Nephron (organoid): Measurements from ENCODE around the gene SEMA3C.
A peak's percentile ranks its signal among the peaks of the same experiment; 100 is the strongest.

Experiments used
- H3K27ac Mint-ChIP-seq, 3 experiments: 2 replicates each; pipeline ENCODE4 v1.8.0; 2020; ENCODE audit warnings: mixed read lengths in 3 of 3, mild to moderate bottlenecking in 2 of 3, moderate library complexity in 1 of 3
- H3K27me3 Mint-ChIP-seq: 2 replicates; pipeline ENCODE4 v1.8.0; 2021; ENCODE audit warnings: low read depth, mild to moderate bottlenecking, moderate library complexity, mixed read lengths
- H3K36me3 Mint-ChIP-seq: 2 replicates; pipeline ENCODE4 v1.8.0; 2020; ENCODE audit warnings: low read depth, mixed read lengths
- H3K4me1 Mint-ChIP-seq: 2 replicates; pipeline ENCODE4 v1.8.0; 2020; ENCODE audit warnings: mixed read lengths
- H3K4me3 Mint-ChIP-seq, 3 experiments: 2 replicates each; pipeline ENCODE4 v1.8.0; 2020; ENCODE audit warnings: mild to moderate bottlenecking in 3 of 3, mixed read lengths in 3 of 3, moderate library complexity in 2 of 3
- H3K9me3 Mint-ChIP-seq: 2 replicates; pipeline ENCODE4 v1.8.0; 2020; ENCODE audit warnings: mixed read lengths
- TF ChIP-seq, protein P1 (sequence below), 3 experiments: fragments of 200-600 bp; sonication (generic); IDR thresholded peaks; one replicate each; pipeline ENCODE4 v1.5.0; 2021; ENCODE audit warnings: antibody characterized with exemption in 3 of 3; ENCODE audit not compliant: unreplicated experiment in 3 of 3

The SEMA3C gene

DNA sequence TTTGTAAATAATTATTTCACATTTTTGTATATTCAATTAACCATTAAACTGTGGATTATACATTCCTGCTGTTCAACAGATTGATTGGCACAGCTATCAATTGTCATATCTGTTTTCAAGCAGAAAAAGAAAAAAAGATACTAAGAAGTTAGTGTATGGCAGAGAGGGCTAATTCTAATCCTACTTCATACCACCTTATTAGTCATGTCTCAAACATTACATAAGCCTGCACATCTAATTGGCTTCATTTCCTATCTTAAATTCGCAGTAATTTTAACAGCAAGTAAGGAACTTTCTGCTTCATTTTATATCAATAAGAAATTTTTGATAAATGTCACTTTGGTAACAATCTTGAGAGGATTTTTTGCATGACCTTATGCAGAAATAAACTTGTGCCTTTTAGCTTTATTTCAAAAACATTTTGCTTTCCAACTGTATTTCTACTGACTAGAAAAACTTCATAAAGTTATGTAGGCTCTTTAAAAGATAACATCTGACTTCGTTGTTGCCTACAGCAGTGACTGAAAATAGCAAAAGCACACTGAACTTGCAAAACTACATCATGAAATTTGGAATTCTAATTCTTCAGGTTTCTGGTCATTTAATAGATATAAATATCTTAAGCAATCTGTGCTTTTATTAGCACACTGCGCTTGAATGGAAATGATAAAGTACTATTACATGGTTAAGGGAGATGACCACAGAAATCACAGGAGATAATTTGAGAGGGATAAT is 111.5 kb downstream of the SEMA3C start:
- Mint-ChIP-seq H3K4me1 (peaks cover 9% of the 10 kb centered on the region), H3K36me3 (peaks cover 17% of the 10 kb centered on the region)
- TF ChIP-seq, protein P1, sequence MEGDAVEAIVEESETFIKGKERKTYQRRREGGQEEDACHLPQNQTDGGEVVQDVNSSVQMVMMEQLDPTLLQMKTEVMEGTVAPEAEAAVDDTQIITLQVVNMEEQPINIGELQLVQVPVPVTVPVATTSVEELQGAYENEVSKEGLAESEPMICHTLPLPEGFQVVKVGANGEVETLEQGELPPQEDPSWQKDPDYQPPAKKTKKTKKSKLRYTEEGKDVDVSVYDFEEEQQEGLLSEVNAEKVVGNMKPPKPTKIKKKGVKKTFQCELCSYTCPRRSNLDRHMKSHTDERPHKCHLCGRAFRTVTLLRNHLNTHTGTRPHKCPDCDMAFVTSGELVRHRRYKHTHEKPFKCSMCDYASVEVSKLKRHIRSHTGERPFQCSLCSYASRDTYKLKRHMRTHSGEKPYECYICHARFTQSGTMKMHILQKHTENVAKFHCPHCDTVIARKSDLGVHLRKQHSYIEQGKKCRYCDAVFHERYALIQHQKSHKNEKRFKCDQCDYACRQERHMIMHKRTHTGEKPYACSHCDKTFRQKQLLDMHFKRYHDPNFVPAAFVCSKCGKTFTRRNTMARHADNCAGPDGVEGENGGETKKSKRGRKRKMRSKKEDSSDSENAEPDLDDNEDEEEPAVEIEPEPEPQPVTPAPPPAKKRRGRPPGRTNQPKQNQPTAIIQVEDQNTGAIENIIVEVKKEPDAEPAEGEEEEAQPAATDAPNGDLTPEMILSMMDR (IDR thresholded peaks at IDR 0.05; ENCODE audit: unreplicated experiment in 3 of 3) = no peak

DNA sequence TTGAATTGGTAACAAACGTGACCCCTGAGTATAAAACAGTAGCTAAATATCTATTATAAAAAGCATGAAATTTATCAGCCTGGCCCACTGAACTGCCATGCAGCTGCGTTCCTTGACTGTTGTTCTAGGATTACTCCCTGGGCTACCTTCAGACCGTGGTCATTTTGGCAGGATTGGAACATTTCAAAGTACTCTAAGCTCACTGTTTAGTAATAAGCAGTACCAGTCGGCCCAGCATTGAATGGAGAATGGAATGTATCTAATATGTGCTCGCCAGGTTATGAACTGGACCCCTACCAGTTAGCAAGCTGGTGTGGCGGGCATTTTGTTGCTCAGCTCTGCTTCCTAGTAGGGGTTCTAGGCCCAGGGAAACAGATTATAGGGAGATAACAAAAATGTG is 112.2 kb downstream of the SEMA3C start:
- Mint-ChIP-seq H3K4me1 (peaks cover 9% of the 10 kb centered on the region), H3K4me3 (no peak overlapping the region), H3K9me3 (peaks cover 3% of the 10 kb centered on the region), H3K27ac (no peak overlapping the region), H3K27me3 (no peaks in the 10 kb centered on the region), H3K36me3 (peaks cover 17% of the 10 kb centered on the region)
- TF ChIP-seq, protein P1 (IDR thresholded peaks at IDR 0.05; ENCODE audit: unreplicated experiment in 3 of 3) = no peak

More for the DNA sequence above, 111.5 kb downstream of the SEMA3C start:
- H3K9me3 Mint-ChIP-seq = peaks cover 3% of the 10 kb centered on the region
- no peak overlapping the region for H3K4me3 Mint-ChIP-seq
- H3K27me3 Mint-ChIP-seq = no peaks in the 10 kb centered on the region
- H3K27ac Mint-ChIP-seq = no peak overlapping the region

DNA sequence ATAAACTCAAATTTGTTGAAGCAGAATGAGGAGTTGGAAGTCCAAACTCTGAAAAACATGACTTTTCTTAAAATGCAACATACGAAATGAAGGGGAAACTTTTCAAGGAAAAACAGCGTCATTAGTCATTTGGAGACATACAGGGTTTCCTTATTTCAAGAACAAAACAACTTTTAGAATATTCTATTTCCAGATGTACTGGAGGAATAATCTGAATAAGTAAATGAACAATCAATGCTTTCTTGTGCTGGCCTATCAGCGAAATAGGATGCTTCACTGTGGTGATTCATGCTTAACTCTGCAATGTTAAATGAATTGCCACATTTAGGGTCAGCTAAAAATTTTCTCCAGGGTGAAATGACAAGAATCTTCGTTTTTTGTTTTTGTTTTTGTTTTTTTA is 114.3 kb downstream of the SEMA3C start:
- Mint-ChIP-seq H3K9me3 (peaks cover 1% of the 10 kb centered on the region), H3K4me1 (peaks cover 9% of the 10 kb centered on the region)

DNA sequence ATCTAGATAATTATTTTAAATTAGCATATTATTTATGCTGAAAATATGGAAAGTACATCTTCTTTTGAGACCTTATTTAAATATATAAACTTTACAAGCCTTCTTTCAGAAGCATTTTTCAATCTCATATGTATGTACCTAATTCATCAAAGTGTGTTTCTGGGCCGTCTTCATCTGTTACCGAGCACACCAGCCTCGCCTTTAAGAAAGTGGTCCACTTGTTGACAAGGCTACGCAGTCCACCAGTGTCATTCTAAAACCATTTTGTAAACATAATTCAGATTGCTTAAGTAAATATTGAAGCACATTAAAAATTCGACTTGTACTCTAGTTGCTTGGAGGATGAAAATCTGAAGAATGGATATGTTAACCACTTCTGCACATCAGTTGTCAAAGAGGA is 116.3 kb downstream of the SEMA3C start:
- Mint-ChIP-seq H3K4me3 (no peak overlapping the region), H3K9me3 (no peaks in the 10 kb centered on the region), H3K36me3 (peaks cover 3% of the 10 kb centered on the region), H3K27ac (no peak overlapping the region), H3K4me1 (peaks cover 5% of the 10 kb centered on the region), H3K27me3 (no peaks in the 10 kb centered on the region)
- TF ChIP-seq, protein P1 (IDR thresholded peaks at IDR 0.05; ENCODE audit: unreplicated experiment in 3 of 3) = no peak

More for the DNA sequence above, 114.3 kb downstream of the SEMA3C start:
- Mint-ChIP-seq H3K36me3 (peaks cover 6% of the 10 kb centered on the region), H3K27me3 (no peaks in the 10 kb centered on the region), H3K27ac (no peak overlapping the region), H3K4me3 (no peak overlapping the region)
- TF ChIP-seq, protein P1 (IDR thresholded peaks at IDR 0.05; ENCODE audit: unreplicated experiment in 3 of 3) = no peak

DNA sequence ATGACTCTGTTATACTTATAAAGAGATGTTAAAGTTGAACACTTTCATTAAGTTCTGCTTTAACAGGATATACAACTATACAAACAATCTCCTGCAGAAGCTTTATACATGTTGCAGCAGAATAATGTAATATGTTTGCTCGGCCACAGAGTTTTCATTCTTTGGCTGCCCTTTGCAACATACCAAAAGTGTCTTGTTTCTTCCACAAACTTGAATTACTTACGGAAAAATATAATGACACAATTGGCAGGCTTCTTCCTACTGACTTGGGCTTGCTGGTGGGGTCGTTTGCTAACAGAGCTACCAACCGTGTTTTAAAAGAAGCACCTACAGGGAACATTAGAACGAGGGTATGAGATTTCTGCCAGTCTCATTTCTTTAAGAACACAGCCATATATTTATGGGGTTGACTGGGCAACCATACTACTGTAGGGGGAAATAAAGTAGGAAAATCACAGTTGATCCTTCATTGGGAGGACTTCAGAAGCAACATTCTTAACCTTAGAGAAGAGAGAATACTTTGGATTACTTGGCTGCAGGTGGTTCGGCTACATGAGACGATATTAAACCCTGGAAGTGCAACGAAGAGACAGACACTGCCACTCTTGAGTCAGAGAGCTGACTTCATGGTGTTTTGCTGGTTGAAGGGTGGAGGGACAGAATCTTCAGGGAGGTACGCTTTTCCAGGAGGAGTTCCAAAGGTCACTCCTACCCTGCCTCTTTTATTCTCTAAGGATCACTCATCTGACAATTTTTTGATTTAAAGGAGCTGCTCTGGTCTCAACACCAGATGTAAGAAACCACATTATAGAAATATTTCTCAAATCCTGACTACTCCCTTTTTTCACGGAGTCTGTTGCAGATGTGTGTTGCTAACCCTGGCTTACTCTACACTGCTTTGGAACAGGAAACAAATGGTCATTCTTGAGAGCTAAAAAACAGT is 123.9 kb downstream of the SEMA3C start:
- H3K27ac Mint-ChIP-seq = peak overlapping the region; percentile 64 to 88 (median 80)
- H3K9me3 Mint-ChIP-seq = no peaks in the 10 kb centered on the region
- H3K27me3 Mint-ChIP-seq = no peaks in the 10 kb centered on the region
- TF ChIP-seq, protein P1 (IDR thresholded peaks at IDR 0.05; ENCODE audit: unreplicated experiment in 3 of 3) = no peak
- H3K36me3 Mint-ChIP-seq = peaks cover 6% of the 10 kb centered on the region
- peaks cover 47% of the 10 kb centered on the region for H3K4me1 Mint-ChIP-seq
- H3K4me3 Mint-ChIP-seq = peak overlapping the region in 1 of 3 experiments; percentile 20
